NCI-H446 (cell line): ENCODE measurements around the gene ENAH.
"Not testable (repeated sequence)": the region's sequence is repeated elsewhere in the genome, so short reads cannot be mapped to it uniquely, and the experiment has no call there.

Experiments
- DNase-seq, 2 experiments: peaks; one replicate each; lab custom pipeline; 2025; lab: John Stamatoyannopoulos, UW

ENAH gene

DNA sequence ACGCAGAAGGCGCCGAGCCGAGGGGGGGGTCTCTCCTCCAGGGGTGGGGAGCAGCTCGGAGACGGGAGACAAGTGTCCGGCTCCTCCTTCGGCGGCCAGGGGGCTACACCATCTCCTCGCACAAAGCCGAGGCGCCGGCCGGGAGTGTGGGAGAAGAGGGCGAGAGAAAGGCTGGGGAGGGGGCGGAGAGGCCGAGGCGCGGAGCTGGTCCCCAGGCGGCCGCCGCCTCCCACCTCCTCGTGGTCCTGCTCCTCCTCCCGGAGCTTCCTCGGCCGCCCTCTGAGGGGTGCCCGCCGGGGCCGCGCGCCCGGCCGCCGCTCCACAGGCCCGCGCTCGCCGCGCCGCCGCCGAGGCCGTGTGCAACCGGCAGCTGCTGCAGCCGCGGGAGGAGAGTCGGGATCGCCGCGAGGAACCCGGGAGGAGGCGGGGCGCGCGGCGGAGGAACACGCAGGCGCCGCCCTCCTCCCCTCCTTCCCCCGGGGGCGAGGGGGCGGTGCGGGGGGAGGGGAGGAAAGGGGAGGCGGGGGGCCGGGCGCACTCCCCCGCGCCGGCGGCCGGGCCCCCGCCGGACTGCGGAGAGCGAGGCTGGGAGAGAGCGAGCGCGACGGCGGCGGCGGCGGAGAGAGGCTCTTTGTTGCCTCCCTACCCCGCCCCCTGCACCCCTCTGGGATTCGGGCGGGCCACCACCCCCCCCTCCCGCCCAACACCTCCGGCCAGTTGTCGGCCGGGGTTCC is at the start of gene ENAH:
ENAH (minus strand) TSS at position 395 of the 734 bp plus-strand sequence. CDS start 433 bp downstream, outside the sequence.
- DNase-seq: peak; percentile 23 to 80

DNA sequence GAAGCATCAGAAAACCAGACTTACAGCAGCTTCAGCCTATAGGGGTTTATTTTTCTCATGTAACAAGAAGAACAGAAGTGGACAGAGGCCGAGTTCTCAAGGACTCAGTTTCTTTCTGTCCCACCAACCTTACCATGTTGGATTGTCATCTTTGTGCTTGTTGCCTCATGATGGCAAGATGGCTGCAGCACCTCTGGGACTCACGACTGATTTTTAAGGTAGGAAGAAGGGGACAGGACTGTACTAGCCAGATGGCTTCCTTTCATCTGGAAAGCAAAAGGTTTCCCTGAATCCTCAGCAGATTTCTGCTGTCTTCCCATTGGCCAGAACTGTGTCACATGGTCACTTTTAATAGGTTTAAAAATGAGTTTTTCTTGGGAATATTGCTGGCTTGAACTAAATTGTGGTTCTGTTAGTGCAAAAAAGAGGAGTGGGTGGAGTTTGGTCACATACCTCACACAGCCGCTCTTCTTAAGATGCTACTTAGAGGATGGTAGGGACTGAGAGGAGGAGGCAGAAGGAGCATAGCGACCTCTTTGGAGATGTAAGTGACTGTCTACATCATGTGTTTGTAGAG is 48.1 kb upstream of the ENAH start:
- DNase-seq: no peak

DNA sequence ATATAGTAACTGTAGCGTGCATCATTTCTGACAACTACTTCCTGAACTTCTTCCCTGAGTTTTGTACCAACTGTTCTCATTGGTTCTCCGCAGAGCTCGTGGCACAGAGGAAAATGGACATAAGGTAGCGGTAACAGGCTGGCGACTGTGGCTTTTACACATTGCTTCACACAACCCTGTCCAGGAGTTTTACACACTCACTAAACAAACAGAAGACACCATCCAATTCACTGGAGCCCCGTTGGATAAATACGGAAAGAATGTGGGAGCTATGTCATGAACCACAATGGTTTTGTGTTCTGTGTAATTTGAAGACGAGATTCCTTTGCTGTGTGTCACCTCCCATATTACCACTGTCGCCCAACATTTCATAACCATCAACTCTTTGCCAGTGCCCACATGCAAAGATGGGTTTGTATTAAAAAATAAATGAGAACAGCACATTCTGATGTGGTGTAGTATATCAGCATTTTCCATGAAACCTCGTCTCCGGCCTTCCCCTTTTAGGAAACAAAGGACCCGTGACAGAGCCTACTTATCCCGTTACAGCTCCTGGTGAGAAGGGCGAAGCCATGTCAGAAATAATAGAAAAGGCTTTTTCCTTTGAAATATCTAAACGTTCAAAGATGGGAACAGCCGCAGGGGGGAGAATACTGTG is 47.4 kb upstream of the ENAH start:
- peak in 1 of 2 experiments; percentile 14 for DNase-seq

DNA sequence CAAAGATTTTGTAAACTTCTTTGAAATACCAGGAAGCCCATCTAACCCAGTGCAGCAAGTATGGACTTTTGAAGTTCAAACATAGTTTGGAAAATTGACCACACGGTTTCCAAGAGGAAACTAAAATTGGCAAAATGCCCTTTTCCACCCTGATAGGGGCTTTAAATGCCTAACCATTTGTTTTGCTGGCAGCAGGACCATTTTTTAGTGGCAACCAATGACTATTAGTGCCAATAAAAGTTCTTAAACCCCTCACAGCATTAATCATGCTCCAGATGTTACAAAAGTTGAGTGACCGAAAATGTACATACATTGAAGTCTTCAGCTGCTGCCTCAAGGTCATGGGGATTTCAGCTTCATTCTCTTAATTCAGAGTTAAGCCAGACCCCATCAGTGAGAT is 46.4 kb upstream of the ENAH start:
- peak in 1 of 2 experiments; percentile 38 for DNase-seq

DNA sequence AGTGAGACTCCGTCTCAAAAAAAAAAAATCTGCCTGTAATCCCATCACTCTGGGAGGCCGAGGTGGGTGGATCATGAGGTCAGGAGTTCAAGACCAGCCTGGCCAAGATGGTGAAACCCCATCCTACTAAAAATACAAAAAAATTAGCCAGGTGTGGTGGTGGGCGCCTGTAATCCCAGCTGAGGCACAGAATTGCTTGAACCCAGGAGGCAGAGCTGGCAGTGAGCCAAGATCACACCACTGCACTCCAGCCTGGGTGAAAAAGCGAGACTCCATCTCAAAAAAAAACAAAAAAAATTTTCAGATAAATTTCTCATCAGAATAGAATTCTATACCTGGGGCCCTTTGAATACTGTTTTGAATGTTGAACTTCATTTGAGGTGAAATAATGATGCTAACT is 45.3 kb upstream of the ENAH start:
- DNase-seq: not testable (repeated sequence)

DNA sequence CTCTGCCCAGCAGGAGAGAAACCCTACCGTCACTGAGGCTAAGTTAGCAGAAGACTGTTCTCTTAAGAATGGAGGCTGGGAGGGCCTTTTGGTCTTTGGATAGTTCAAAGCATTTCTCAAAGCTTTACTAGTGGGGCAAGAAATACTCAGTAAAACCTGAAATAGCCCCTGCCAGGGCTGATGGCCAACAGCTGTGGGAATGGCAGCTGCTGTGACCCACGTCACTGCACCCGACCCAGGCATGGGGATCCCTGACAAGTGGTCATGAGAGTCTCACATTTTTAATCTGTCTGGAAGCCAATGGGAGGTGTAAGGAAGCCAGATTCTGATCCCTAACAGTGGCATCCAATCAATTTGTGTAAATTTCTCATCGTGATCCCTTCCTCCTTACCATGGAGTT is 44.5 kb upstream of the ENAH start:
- DNase-seq: no peak

DNA sequence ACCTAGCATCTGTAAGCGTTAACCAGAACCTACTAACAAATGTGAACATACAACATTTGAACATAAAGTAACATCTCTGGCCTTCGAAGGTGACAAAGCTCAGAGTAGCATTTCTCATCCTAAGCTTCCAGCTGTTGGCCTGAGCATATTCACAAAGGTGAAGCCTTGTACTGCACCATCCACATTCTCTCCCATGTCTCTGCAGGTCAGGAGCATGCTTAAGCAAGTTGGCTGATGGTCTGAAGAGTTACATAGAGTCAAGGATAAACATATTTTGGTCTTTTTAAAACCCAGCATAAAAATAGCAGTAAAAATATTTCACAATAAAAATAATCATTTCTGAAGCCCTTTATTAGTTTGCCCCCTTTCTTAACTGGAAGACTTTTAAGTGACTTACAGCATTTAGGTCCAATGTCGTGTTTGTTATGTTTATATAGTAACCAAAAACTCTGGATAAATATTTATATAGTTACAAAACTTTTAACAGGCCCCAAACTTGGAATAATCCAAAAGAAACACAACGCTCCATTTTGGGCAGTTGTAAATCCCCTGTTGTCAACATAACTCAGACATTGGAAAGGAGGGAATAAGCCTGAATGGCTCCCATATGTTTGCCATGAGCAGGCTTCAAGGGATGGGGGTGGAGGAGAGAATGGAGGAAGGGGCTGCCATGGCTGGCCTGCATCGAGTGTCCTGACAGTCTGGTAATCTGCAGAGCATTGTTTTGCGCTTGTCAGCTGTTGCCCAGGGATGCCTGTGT is 42.8 kb upstream of the ENAH start:
- no peak for DNase-seq

DNA sequence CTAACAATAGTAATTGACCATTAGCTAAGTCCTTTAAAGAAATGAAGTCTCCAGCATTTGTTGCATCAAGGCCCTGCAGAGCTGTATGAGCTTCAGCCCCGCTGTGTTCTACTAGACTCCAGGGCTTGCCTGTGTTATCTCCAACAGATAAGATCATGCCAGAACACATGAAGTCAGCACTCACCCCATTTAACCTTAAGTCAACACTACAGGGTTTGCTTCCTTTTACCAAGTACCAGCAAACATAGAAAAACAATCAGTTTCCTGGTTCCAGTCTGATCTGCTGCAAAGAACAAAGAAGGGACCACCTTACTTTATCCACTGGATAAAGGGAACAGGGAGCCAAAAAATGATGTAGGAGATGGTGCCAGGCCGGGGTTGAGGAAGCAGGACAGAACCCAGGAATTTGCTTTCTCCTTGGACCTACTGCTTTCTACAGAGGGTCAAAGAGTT is 41.3 kb upstream of the ENAH start:
- no peak for DNase-seq

DNA sequence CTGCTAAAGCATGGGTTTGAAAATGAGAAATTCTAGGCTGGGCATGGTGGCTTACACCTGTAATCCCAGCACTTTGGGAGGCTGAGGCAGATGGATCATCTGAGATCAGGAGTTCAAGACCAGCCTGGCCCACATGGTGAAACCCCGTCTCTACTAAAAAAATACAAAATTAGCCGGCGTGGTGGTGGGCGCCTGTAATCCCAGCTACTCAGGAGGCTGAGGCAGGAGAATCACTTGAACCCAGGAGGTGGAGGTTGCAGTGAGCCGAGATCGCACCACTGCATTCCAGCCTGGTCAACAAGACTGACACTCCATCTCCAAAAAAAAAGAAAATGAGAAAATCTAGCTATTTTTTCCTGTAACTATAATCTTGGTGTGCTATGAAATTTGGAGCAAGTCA is 40.8 kb upstream of the ENAH start:
- not testable (repeated sequence) for DNase-seq

DNA sequence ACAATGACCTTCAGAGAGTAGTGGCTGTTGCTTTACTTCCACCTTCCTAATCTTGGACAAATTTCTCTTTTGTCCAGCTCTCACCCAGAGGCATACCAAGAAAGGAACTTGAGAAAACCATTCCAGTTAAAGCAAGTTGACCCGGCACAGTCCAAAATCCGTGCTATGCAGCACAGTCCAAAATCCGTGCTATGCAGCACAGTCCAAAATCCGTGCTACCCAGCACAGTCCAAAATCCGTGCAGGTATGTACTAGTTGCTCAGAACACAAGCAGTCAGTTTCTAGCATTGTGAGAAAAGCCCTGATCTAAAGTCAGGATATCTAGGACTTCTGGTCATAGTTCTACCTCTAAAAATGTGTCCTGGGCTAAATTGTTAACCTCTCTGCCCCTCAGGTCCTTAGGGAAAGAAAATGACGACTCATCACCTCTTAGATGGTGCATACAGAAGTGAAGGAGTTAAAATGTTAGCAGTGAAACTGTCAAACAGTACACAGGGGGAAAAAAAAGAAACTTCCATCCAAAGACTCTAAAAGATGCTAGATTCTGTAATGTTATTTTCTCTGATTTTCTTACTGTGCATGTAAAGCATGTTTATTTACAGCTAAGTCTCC is 40.3 kb upstream of the ENAH start:
- no peak for DNase-seq

DNA sequence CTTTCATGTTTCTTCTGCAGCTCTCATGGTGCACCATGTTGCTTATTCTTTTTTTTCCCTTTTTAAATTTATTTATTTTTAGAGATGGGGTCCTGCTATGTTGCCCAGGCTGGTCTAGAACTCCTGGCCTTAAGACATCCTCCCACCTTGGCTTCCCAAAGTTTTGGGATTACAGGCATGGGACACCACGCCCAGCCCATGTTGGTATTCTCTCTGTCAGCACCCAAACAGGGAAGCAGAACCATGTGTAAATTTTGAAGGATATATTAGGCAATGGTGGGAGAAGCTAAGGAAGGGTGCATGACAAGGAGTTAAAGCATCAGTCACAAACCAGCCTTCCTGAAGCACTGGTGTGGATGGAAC is 39.6 kb upstream of the ENAH start:
- DNase-seq: no peak

DNA sequence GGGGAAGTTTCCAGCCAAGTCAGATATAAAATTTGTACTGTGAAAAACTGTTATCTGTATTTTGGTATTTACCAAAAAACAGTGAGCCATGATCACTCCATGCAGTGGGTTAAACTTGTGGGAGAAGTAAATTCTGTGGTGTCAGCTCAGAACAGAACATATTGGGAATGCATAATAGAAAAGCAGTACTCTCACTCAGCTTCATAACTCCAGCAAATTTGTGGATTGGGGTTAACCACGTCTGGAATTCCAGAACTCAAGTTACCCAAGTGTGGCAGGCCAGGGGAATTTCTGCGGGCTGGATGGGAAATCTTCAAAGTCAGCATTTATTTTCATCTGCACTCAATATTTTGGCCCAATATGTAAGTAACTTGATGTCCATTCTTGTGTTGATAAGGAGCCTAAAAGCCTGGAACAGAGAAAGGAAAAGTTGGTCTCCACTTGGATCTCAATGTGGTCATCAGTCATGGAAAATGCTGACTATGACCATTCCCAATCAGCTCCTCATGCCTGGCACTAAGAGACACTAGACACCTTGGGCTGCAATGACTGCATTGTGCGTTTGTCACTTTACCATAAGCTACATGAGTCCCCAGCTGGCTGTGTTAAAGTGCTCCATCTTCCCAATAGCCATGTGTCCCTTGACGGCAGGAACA is 39.1 kb upstream of the ENAH start:
- DNase-seq: no peak

DNA sequence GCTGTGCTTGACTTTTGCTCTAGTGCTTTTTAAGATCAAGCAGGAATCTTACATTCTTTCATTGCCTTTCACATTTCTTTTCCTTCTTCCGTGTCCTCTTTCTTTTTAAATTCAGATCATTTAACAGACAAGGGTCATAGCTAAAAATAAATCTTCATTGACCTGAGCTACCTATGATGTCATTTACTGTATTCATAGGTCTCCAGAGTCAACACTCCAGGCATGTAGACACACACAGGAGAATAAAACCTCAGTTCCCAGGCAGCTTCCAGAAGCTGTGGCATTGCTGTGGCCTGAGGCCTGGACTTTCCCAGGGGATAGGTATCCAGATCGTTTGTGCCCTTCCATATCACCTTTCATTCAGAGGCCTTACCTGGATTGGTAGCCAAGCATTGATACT is 38.5 kb upstream of the ENAH start:
- DNase-seq: no peak

DNA sequence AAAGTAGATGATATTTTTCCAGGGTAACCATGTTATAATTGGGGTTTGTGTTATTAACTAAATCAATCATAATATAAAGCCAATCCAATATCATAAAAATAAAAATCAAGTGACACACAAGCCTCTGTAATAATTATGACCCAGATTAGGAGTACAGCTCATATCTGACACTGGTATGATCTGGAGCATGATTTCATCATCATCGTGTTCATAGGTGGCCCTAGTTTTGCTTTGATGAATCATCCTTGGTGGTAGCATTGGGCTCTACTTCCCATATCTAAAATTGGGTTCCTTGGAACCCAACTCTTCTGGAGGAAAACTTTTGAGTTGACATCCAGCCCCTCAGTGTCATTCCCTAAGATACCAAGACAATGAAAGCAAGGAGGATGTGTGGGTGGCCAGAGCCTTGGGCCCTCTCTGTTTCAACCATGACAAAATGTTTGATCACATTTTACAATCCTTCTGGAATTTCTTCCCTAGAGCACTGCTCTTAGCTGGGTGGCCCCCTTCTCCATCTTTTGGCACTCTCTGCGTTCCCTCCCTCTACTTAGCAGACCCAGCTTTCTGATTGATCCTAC is 37.0 kb upstream of the ENAH start:
- no peak for DNase-seq

DNA sequence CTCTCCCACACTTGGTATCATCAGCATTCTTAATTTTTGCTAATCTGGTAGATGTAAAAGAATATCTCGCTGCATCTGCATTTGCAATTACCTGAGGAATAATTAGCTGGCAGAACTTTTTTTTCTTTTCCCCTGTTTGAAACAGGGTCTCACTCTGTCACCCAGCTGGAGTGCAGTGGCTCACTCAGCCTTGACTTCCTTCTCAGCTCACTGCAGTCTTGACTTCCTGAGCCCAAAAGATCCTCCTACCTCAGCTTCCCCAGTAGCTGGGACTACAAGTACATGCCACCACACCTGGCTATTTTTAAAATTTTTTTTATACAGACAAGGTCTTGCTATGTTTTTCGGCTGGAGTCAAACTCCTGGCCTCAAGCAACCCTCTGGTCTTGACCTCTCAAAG is 35.4 kb upstream of the ENAH start:
- no peak for DNase-seq

DNA sequence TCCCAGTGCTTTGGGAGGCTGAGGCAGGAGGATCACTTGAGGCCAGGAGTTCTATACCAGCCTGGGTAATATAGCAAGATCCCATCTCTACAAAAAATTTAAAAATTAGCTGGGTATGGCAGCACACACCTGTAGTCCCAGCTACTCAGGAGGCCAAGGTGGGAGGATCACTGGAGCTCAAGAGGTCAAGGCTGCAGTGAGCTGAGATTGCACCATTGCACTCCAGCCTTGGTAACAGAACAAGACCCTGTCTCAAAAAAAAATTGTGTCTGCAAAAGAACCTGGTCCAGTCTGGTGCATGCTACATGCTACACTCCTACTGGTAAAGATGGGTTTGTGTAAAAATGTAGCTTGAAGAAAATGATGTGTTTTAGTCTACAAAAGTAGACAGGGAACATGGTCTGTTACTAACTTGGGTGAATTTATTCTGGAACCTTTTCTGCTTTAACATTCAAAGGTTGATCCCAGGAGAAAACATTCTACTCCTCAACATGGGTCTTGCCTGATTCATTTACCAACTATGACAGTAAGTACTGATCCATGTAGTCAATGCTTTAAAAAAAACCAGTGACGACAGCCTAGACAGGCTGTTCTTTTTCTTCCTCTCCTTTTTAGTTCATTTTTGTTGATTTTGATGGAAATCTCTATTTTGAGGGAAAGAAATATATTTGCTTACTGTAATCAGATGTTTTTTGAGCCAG is 32.7 kb upstream of the ENAH start:
- no peak for DNase-seq

DNA sequence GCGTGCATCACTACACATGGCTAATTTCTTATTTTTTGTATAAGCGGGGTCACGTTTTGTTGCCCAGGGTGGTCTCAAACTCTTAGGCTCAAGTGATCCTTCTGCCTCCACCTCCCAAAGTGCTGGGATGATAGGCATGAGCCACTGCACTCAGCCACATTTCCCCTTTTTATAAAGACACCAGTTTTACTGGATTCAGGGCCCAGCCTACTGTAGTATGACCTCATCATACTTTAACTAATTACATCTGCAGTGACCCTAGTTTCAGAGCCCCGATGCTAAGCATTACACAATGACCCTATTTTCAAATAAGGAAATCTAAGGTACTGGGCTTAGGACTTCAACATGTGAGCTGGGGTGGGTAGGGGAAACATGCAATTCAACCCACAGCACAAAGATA is 31.8 kb upstream of the ENAH start:
- DNase-seq: no peak

DNA sequence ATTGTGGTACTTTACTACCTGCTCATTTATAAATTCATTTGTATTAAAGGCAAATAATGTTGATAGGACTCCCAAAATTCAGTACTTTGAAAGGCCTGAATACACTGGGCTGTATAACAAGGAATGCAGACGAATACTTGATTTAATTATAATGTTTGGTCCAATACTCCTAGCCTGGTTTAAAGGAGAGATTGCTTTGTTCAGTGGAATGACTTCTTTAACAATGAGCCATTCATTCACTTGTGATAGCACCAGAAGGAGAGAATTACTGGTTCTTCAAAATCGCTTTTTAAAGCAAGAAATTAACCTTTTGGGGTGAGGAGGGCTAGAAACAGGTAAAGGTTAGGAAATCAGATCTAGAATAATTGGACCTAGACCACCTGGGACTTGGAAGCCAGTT is 28.3 kb upstream of the ENAH start:
- no peak for DNase-seq

DNA sequence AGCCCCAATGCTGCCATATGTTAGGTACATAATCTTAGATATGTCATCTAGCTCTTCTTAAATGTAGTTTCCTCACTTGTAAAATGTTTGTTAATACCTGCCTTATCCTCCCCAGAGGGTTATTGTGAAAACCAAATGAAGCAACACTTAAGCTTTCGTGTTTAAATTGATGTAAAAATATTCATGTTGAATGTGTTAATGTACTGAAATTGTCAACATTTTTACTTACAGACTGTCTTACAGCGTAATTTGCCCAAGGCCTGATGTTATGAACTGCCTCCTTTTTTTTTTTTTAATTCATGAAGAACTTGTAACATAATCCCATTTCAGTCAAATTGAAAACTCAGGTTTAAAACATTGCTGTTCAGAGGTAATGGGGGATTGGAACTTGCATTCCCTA is 25.6 kb upstream of the ENAH start:
- DNase-seq: no peak

DNA sequence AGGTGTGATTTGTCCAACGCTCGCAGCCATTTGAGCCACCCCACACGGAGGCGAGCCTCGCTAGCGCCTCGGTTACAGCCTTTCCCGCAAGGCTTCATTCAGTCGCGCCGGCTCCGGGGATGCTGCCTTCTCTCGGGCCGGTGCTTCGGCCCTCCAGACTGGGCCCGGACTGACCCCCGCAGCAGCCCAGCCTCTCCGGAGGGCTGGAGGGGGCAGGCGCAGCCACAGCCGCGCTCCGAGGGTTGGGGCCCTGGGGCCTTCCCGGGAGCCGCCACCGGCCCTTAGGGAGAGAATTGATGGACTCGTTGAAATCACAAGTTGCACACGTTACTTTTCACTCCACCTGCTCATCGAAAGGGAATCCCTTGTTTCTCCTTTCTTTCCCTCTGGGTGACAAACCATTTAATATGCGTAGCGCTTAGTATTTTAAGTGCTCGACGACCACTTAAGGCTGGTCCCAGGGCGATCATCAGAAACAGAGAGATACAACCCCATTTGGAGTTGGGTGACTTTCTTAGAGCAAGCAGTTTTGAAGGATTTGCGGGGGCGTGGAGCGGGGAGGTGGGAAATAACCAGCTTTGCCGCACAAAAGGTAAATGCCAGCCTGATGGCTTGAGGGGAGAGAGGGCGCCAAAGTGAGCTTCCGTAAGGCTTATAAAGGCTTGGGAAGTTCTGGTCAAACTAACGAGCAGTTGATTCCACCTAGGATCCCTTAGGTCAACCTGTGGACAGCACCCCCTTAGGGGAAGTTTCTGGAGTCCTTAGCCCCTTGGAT is 24.6 kb upstream of the ENAH start:
- no peak for DNase-seq
